Pancreas (tissue), 10 donors: ENCODE measurements around the gene C9orf50. TPM values are rescaled to one million over a fixed set of nuclear protein-coding genes. Genes with fewer than 3 reads are reported as not detected.

Source experiments
- ATAC-seq, 4 donors: fragments of 200-7000 bp; cut with Tn5 transposase; one replicate each; pipeline versions ENCODE4 v1.8.0 to v1.9.1; 2020; ENCODE audit warnings: mild to moderate bottlenecking in 4 of 4, moderate library complexity in 4 of 4
- DNase-seq, 6 donors: peaks; one replicate each; pipeline ENCODE4 v3.0.0-alpha.2; 2020
- FAIRE-seq: peaks from 2 replicates; lab custom pipeline; 2012; peaks lifted over from hg19 to GRCh38; lab: Jason Lieb, UNC
- H3K27ac ChIP-seq, 4 donors: fragments of 200-600 bp; sonication (generic); 1 replicate in 3 of 4; 2 replicates in 1 of 4; pipeline versions ENCODE4 v1.5.0 to v1.8.0; 2020
- H3K27me3 ChIP-seq, 4 donors: fragments of 200-600 bp; one replicate each; pipeline ENCODE4 v1.8.0; 2021
- H3K36me3 ChIP-seq, 3 donors: fragments of 200-600 bp; sonication (generic) in 1 of 3; one replicate each; pipeline versions ENCODE4 v1.5.0 to v1.8.0; 2020 to 2021
- H3K4me1 ChIP-seq, 3 donors: fragments of 200-600 bp; one replicate each; pipeline ENCODE4 v1.8.0; 2021
- H3K4me3 ChIP-seq, 4 donors: fragments of 200-600 bp; sonication (generic) in 2 of 4; one replicate each; pipeline versions ENCODE4 v1.5.0 to v1.8.0; 2020 to 2021
- H3K9me3 ChIP-seq, 4 donors: fragments of 200-600 bp; one replicate each; pipeline ENCODE4 v1.8.0; 2021
- WGBS, 2 donors: extraction: QIAGEN DNeasy Blood & Tissue Kit; methylation state at CpG; one replicate each; pipeline ENCODE4 v1.1.7; 2013; 5-methylcytosine and 5-hydroxymethylcytosine counted together
- intact Hi-C, 3 donors: fragments of 100-400 bp; cut with DNase I; formaldehyde crosslinking; loops; one replicate each; pipeline versions ENCODE4 v1.11.1 to v1.14.2; 2022
- polyA plus RNA-seq, 2 donors: library from polyadenylated mRNA; stranded (reverse); fragments of 200-250 nt; gene quantifications; one replicate each; pipeline ENCODE4 v1.2.3, GENCODE V29; 2013
- total RNA-seq, 6 donors: library from RNA; stranded (reverse); fragmentation: NEBNext Ultra II Directional in 4 of 6; extraction: Animal tissue kit (Norgen Biotek cat#: 25700) in 4 of 6; gene quantifications; one replicate each; pipeline versions ENCODE4 v1.2.1 to v1.2.4, GENCODE V29; 2021 to 2023
- TF ChIP-seq, protein P1 (sequence below), 4 donors: fragments of 200-600 bp; sonication (generic) in 3 of 4; IDR thresholded peaks; one replicate each; pipeline versions ENCODE4 v1.5.0 to v1.8.0; 2021; ENCODE audit warnings: antibody characterized with exemption in 4 of 4
- donor health status: healthy with polysubstance abuse.
- donor health status: DM: no; HTN: no; CAD: no; lungs with moderate emphysema.
- donor health status: DM: no; HTN: no; CAD: no.
- donor health status: control.
- donor health status: control.
- donor health status: Bipolar disorder and iron deficiency.
- donor health status: DM: yes; HTN: yes; CAD: no.
- donor health status: DM: no; HTN: no; CAD: no.
- donor health status: DM: no; HTN: no; CAD: no.
- donor health status: DM: yes; HTN: yes; CAD: no.

The C9orf50 gene
- total and polyA plus RNA-seq, 8 donors: not detected

- intact Hi-C loops: loop anchor here in 1 of 3 donors (5.0 kb wide), 1 partner anchor 132 kb away; no protein-coding TSS in a partner anchor
- FAIRE-seq: no peak
Observed at GRCh38 chr9:129649726-129650679, 29.1 kb upstream of the C9orf50 start.

GRCh38 chr9:129648764-129649115, 27.8 kb upstream of the C9orf50 start:
- H3K27ac ChIP-seq: no peak overlapping the region
- FAIRE-seq: no peak
- no peaks in the 10 kb centered on the region for H3K9me3 ChIP-seq
- no peak for DNase-seq
- no peak for ATAC-seq
- intact Hi-C loops: loop anchor here in 1 of 3 donors (5.0 kb wide), 1 partner anchor 134 kb away; no protein-coding TSS in a partner anchor
- 62 to 67% methylated on average over 10 of the region's 10 CpGs for WGBS, 2 donors
- H3K4me1 ChIP-seq: no peaks in the 10 kb centered on the region
- H3K36me3 ChIP-seq: no peaks in the 10 kb centered on the region
- H3K4me3 ChIP-seq: no peak overlapping the region
- TF ChIP-seq, protein P1, sequence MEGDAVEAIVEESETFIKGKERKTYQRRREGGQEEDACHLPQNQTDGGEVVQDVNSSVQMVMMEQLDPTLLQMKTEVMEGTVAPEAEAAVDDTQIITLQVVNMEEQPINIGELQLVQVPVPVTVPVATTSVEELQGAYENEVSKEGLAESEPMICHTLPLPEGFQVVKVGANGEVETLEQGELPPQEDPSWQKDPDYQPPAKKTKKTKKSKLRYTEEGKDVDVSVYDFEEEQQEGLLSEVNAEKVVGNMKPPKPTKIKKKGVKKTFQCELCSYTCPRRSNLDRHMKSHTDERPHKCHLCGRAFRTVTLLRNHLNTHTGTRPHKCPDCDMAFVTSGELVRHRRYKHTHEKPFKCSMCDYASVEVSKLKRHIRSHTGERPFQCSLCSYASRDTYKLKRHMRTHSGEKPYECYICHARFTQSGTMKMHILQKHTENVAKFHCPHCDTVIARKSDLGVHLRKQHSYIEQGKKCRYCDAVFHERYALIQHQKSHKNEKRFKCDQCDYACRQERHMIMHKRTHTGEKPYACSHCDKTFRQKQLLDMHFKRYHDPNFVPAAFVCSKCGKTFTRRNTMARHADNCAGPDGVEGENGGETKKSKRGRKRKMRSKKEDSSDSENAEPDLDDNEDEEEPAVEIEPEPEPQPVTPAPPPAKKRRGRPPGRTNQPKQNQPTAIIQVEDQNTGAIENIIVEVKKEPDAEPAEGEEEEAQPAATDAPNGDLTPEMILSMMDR (IDR thresholded peaks at IDR 0.05): no peak
- H3K27me3 ChIP-seq: no peaks in the 10 kb centered on the region

More at GRCh38 chr9:129649726-129650679, 29.1 kb upstream of the C9orf50 start:
- Histone ChIP-seq H3K4me3 (no peak overlapping the region), H3K9me3 (no peaks in the 10 kb centered on the region), H3K27me3 (no peaks in the 10 kb centered on the region), H3K36me3 (no peaks in the 10 kb centered on the region), H3K27ac (no peak overlapping the region), H3K4me1 (no peaks in the 10 kb centered on the region)
- WGBS, 2 donors: 77 to 79% methylated on average over 20 of the region's 20 CpGs
- no peak for DNase-seq
- TF ChIP-seq, protein P1 (IDR thresholded peaks at IDR 0.05): no peak
- ATAC-seq: no peak

DNA sequence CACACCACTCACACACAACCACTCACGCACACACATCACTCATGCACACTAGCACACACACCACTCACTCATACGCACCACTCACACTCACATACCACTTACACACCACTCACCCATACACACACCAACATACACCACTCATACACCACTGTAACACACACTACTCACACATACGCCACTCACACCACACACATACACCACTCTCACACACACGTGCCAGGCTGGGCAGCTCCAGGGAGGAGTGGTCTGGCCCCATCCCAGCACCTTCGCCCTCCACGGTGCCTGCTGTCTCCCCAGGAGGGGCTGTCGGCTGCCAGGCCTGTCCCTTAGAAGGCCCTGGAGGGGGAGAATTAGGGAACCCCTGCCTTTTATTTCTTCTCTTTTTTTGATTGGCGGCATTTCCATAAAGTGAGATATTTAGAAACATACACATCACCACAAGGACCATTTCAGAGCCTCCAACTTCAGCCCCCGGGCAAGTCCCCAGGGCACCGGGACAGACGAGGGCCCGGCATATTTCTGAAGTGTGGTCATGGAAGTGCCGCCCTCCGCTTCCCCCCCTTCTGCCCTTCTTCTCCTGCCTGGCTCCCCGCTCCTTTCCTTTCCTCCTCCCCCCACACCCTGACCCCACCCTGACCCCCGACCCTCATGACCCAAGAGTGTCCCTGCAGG, 27.3 kb upstream of the C9orf50 start:
- Histone ChIP-seq H3K27ac (no peak overlapping the region), H3K4me1 (no peaks in the 10 kb centered on the region), H3K4me3 (no peak overlapping the region), H3K27me3 (no peaks in the 10 kb centered on the region), H3K9me3 (no peaks in the 10 kb centered on the region), H3K36me3 (no peaks in the 10 kb centered on the region)
- WGBS, 2 donors: 74 to 78% methylated on average over 16 of the region's 16 CpGs
- TF ChIP-seq, protein P1 (IDR thresholded peaks at IDR 0.05): no peak
- intact Hi-C loops: loop anchor here in 1 of 3 donors (5.0 kb wide), 1 partner anchor 134 kb away; no protein-coding TSS in a partner anchor
- no peak for FAIRE-seq
- no peak for DNase-seq
- ATAC-seq: no peak

DNA sequence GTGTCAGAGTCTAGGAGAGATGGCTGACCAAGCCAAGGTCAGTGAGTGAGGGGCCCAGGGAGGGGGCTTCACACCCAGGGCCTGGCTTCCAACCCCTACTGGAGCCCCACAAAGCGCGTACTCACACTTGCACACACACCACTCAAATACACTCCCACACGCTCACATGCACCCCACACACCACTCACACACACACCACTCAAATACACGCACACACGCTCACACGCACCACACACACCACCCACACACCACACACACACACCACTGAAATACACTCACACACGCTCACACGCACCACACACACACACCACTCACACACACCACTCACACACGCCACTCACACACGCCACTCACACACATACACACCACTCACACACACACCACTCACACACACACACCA, 26.7 kb upstream of the C9orf50 start:
- Histone ChIP-seq H3K36me3 (no peaks in the 10 kb centered on the region), H3K27me3 (no peaks in the 10 kb centered on the region), H3K4me3 (no peak overlapping the region), H3K9me3 (no peaks in the 10 kb centered on the region), H3K4me1 (no peaks in the 10 kb centered on the region), H3K27ac (no peak overlapping the region)
- ATAC-seq (no peak), DNase-seq (no peak), FAIRE-seq (no peak)
- intact Hi-C loops: loop anchor here in 1 of 3 donors (5.0 kb wide), 1 partner anchor 135 kb away; no protein-coding TSS in a partner anchor
- TF ChIP-seq, protein P1 (IDR thresholded peaks at IDR 0.05): no peak
- WGBS, 2 donors: 85 to 92% methylated on average over 10 of the region's 10 CpGs
